Measurements from ENCODE around the gene FGF19.

Gene FGF19

GRCh38 chr11:69703768-69704507, at the start of gene FGF19:
Gene FGF19, minus strand, starts transcription at chr11:69704022. Its CDS starts 146 bp downstream, at chr11:69703876.
- DNase-seq, result no peak

GRCh38 chr11:69752890-69753289, 49.1 kb upstream of the FGF19 start:
- DNase-seq, result no peak

- no peak for DNase-seq
These were observed 47.2 kb upstream of the FGF19 start for GRCh38 chr11:69750875-69751597.

- DNase-seq, result no peak
These were observed 46.5 kb upstream of the FGF19 start for GRCh38 chr11:69750108-69750850.

- DNase-seq, result no peak
These were observed 44.8 kb upstream of the FGF19 start for GRCh38 chr11:69748637-69749036.

- peak; percentile 23 for DNase-seq
These were observed 43.2 kb upstream of the FGF19 start for GRCh38 chr11:69746752-69747742.

GRCh38 chr11:69746140-69746539, 42.3 kb upstream of the FGF19 start:
- DNase-seq, result no peak

GRCh38 chr11:69745201-69745600, 41.4 kb upstream of the FGF19 start:
- DNase-seq, result peak; percentile 40

GRCh38 chr11:69744435-69744834, 40.6 kb upstream of the FGF19 start:
- peak; percentile 92 for DNase-seq

- DNase-seq, result no peak
These were observed 31.0 kb upstream of the FGF19 start for GRCh38 chr11:69734841-69735240.

GRCh38 chr11:69734367-69734766, 30.5 kb upstream of the FGF19 start:
- no peak for DNase-seq

GRCh38 chr11:69732910-69733309, 29.1 kb upstream of the FGF19 start:
- no peak for DNase-seq

GRCh38 chr11:69731110-69731509, 27.3 kb upstream of the FGF19 start:
- DNase-seq, result no peak

- no peak for DNase-seq
These were observed 26.7 kb upstream of the FGF19 start for GRCh38 chr11:69730500-69730899.

- no peak for DNase-seq
These were observed 25.4 kb upstream of the FGF19 start for GRCh38 chr11:69729252-69729651.

- DNase-seq, result no peak
These were observed 23.4 kb upstream of the FGF19 start for GRCh38 chr11:69727266-69727665.

- DNase-seq, result no peak
These were observed 22.7 kb upstream of the FGF19 start for GRCh38 chr11:69726481-69726880.

GRCh38 chr11:69726019-69726418, 22.2 kb upstream of the FGF19 start:
- DNase-seq, result peak; percentile 54

- peak; percentile 20 for DNase-seq
These were observed 17.9 kb upstream of the FGF19 start for GRCh38 chr11:69721745-69722144.

GRCh38 chr11:69721106-69721505, 17.3 kb upstream of the FGF19 start:
- DNase-seq, result no peak

- DNase-seq, result no peak
These were observed 15.1 kb upstream of the FGF19 start for GRCh38 chr11:69718912-69719311.

GRCh38 chr11:69718147-69718546, 14.3 kb upstream of the FGF19 start:
- peak; percentile 40 for DNase-seq

All from EL (cell line).